Glutamatergic neuron (in vitro differentiated cells): ENCODE data around the gene ALDH1A1. TPM values are rescaled to one million over a fixed set of nuclear protein-coding genes. Genes with fewer than 3 reads are reported as not detected.

Source experiments
- DNase-seq: peaks from one replicate; pipeline ENCODE4 v3.0.0; 2022
- H3K27ac Mint-ChIP-seq: one replicate; pipeline ENCODE4 v1.8.0; 2020; ENCODE audit warnings: mild to moderate bottlenecking, mixed read lengths, inconsistent platforms; ENCODE audit not compliant: unreplicated experiment
- H3K27me3 Mint-ChIP-seq: one replicate; pipeline ENCODE4 v1.8.0; 2020; ENCODE audit warnings: mild to moderate bottlenecking, moderate library complexity, mixed read lengths, inconsistent platforms; ENCODE audit not compliant: unreplicated experiment
- H3K36me3 Mint-ChIP-seq: one replicate; pipeline ENCODE4 v1.8.0; 2020; ENCODE audit warnings: mild to moderate bottlenecking, mixed read lengths, inconsistent platforms; ENCODE audit not compliant: unreplicated experiment
- H3K4me1 Mint-ChIP-seq: one replicate; pipeline ENCODE4 v1.8.0; 2020; ENCODE audit warnings: mild to moderate bottlenecking, low read depth, mixed read lengths, inconsistent platforms; ENCODE audit not compliant: unreplicated experiment
- H3K4me3 Mint-ChIP-seq: one replicate; pipeline ENCODE4 v1.8.0; 2020; ENCODE audit warnings: mild to moderate bottlenecking, mixed read lengths, inconsistent platforms; ENCODE audit not compliant: unreplicated experiment
- H3K9me3 Mint-ChIP-seq: one replicate; pipeline ENCODE4 v1.8.0; 2020; ENCODE audit warnings: mild to moderate bottlenecking, moderate library complexity, mixed read lengths, inconsistent platforms; ENCODE audit not compliant: unreplicated experiment
- total RNA-seq: library from RNA; stranded (reverse); fragmentation: NEBNext Ultra II Directional; extraction: Animal tissue kit (Norgen Biotek cat#: 25700); gene quantifications from one replicate; pipeline ENCODE4 v1.2.1, GENCODE V29; 2021; ENCODE audit not compliant: unreplicated experiment
- TF ChIP-seq, protein P1 (sequence below): fragments of 200-600 bp; sonication (generic); IDR thresholded peaks from one replicate; pipeline ENCODE4 v1.5.0; 2021; ENCODE audit not compliant: partially characterized antibody, unreplicated experiment

ALDH1A1 gene
- total RNA-seq, 1 donor from 2014 or later = not detected

DNA sequence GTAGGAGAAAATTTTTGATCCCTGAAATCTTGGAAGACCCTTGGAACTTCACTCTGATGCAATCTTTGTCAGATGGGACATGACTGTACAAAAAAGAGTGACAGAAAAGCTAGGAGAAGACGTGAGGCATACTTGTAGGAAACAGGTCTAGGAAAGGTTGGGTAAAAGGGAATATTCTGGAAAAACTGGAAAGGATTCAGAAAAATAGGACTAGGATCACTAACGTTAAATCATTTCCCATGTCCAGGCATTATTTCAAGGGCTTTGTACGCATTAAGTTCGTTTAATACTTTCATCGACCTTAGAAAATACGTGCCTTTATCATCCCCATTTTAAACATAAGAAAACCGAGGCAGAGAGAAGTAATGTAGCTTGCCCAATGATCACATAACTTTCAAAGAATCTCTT, 2.9 kb downstream of the ALDH1A1 start:
- TF ChIP-seq, protein P1, sequence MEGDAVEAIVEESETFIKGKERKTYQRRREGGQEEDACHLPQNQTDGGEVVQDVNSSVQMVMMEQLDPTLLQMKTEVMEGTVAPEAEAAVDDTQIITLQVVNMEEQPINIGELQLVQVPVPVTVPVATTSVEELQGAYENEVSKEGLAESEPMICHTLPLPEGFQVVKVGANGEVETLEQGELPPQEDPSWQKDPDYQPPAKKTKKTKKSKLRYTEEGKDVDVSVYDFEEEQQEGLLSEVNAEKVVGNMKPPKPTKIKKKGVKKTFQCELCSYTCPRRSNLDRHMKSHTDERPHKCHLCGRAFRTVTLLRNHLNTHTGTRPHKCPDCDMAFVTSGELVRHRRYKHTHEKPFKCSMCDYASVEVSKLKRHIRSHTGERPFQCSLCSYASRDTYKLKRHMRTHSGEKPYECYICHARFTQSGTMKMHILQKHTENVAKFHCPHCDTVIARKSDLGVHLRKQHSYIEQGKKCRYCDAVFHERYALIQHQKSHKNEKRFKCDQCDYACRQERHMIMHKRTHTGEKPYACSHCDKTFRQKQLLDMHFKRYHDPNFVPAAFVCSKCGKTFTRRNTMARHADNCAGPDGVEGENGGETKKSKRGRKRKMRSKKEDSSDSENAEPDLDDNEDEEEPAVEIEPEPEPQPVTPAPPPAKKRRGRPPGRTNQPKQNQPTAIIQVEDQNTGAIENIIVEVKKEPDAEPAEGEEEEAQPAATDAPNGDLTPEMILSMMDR = no peak
- H3K4me3 Mint-ChIP-seq = no peak overlapping the region
- H3K27ac Mint-ChIP-seq = no peak overlapping the region
- H3K4me1 Mint-ChIP-seq = no peaks in the 10 kb centered on the region
- no peak for DNase-seq
- no peaks in the 10 kb centered on the region for H3K9me3 Mint-ChIP-seq
- no peaks in the 10 kb centered on the region for H3K36me3 Mint-ChIP-seq
- H3K27me3 Mint-ChIP-seq = no peaks in the 10 kb centered on the region

DNA sequence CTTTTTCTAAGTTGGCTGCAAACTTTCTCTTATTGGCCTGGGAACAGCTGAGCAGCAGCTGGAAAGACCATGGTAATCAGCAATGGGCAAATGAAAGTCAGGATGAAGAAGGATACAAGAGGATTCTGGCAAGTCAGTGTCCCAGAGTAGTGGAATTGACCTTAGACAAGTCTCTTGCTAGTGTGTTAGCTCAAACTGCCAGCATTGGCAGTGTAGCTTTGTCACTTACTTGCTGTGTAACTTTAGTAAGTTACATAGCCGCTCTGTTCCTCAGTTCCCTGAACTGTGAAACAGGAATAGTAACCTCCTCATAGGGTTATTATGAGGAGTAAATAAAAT, 3.6 kb downstream of the ALDH1A1 start:
- Mint-ChIP-seq H3K36me3 (no peaks in the 10 kb centered on the region), H3K4me1 (no peaks in the 10 kb centered on the region), H3K27ac (no peak overlapping the region), H3K27me3 (no peaks in the 10 kb centered on the region), H3K9me3 (no peaks in the 10 kb centered on the region), H3K4me3 (no peak overlapping the region)
- TF ChIP-seq, protein P1 = no peak
- DNase-seq = no peak

DNA sequence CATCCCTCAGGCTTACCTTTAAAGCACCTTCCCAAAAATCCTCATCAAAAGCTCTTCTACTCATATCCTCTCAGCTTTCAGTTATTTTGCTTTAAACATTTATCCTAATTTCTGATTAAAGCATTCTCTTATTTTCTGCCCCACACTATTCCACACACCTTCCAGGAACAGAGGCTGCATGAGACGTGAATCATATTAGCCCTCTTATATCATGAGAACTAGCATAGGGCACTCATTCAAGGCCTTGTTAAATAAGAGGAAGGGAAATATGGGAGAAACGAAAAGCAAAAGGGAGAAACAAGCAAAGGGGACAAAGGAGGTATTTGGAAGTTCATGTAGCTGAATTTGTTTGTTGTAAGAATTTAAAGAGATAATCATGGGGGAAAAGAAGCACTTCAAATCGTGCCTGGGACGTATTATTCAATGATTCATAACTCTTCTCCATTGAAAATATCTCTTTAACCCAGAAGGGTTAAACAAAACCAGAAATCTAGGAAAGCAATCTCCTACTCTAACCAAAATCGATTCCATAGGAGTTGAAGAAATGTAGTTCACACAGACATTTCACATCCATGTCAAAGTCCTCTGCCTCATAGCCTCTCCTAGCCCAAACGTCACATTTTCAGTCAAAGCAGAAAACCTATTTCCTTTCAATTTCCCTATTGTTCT, 4.1 kb downstream of the ALDH1A1 start:
- Mint-ChIP-seq H3K27me3 (no peaks in the 10 kb centered on the region), H3K4me3 (no peak overlapping the region), H3K4me1 (no peaks in the 10 kb centered on the region), H3K36me3 (no peaks in the 10 kb centered on the region), H3K9me3 (no peaks in the 10 kb centered on the region), H3K27ac (no peak overlapping the region)
- TF ChIP-seq, protein P1 = no peak
- DNase-seq = no peak

DNA sequence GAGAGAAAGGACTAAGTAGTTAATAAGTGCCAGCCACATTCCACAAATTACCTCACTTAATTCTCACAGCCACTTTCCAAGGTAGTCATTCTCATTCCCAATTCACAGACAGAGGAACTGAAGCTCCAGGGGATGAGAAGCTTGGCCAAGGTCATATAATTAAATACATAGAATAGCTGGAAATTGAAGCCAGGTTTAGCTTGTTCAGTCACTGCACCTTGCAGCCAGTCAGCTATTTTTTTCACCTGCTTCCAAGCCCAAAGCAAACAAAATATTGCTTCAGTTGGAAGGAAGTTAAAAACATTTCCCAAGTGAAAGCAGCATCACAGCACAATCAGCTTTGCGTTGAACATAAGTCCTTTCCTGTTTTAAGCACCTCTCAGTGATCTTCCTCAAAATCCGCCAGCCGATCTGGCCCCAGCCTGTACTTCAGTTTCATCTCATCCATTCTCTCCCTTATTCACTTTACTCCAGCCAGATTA, 4.8 kb downstream of the ALDH1A1 start:
- TF ChIP-seq, protein P1 = no peak
- no peak for DNase-seq
- Mint-ChIP-seq H3K9me3 (no peaks in the 10 kb centered on the region), H3K27ac (no peak overlapping the region), H3K36me3 (no peaks in the 10 kb centered on the region), H3K27me3 (no peaks in the 10 kb centered on the region), H3K4me1 (no peaks in the 10 kb centered on the region), H3K4me3 (no peak overlapping the region)

DNA sequence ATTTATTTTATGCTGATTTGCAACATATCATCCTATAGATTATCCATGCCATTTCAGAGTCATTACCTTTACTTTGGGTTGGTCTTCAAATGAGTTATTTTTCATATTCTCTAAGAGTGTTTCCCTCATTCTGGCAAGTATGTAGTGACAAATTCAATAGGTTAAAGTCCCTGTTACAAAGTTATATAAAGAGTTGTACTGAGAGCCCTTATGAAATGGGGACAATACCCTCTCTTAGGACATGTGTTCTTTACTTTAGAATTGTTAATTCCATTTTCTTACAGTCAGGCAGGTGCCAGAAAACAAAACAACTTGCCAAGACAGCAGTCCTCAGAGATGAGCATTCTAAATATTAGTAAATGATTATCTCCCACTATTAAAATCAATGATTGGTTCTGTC, 6.0 kb downstream of the ALDH1A1 start:
- Mint-ChIP-seq H3K36me3 (no peaks in the 10 kb centered on the region), H3K27ac (no peak overlapping the region), H3K9me3 (no peaks in the 10 kb centered on the region), H3K27me3 (no peaks in the 10 kb centered on the region), H3K4me1 (no peaks in the 10 kb centered on the region), H3K4me3 (no peak overlapping the region)
- TF ChIP-seq, protein P1 = no peak
- no peak for DNase-seq
